Measurements from ENCODE around the gene EID2. TPM values are rescaled to one million over a fixed set of nuclear protein-coding genes. Genes with fewer than 3 reads are reported as not detected.

The EID2 gene
- total RNA-seq, 1 experiment from 2014 or later: 26.3 TPM

- H3K36me3 ChIP-seq (ENCODE audit: control insufficient read depth, insufficient read depth, low read length): peaks cover 2% of the 10 kb centered on the region
- ChIA-PET POLR2A (no interaction called here), CTCF (no interaction called here)
- no peaks in the 10 kb centered on the region for H3K4me1 ChIP-seq
- no peaks in the 10 kb centered on the region for H3K9me3 ChIP-seq
- H3K36me3 Mint-ChIP-seq (ENCODE audit: insufficient read depth, unreplicated experiment): peaks cover 73% of the 10 kb centered on the region
- H3K4me1 Mint-ChIP-seq (ENCODE audit: low read depth, unreplicated experiment): no peaks in the 10 kb centered on the region
- no peak for DNase-seq
- H3K4me3 Mint-ChIP-seq (ENCODE audit: unreplicated experiment): no peak overlapping the region
- H3K9me3 Mint-ChIP-seq (ENCODE audit: unreplicated experiment): no peaks in the 10 kb centered on the region
- H3K4me3 ChIP-seq (ENCODE audit: low read depth, low read length): no peak overlapping the region
- no peaks in the 10 kb centered on the region for H3K27me3 Mint-ChIP-seq (ENCODE audit: insufficient read depth, unreplicated experiment)
- H3K27ac Mint-ChIP-seq (ENCODE audit: unreplicated experiment): no peak overlapping the region
- no peaks in the 10 kb centered on the region for H3K27me3 ChIP-seq (replicated peaks; ENCODE audit: control insufficient read depth, insufficient read depth, low read length)
- BruUV-seq (replicated peaks): no TSS peak
- no peak for TF ChIP-seq CTCF (IDR thresholded peaks at IDR 0.05; ENCODE audit: insufficient read depth in 1 of 2, low read depth in 1 of 2, low read length in 1 of 2, severe bottlenecking in 1 of 2, unreplicated experiment in 1 of 2)
- intact Hi-C loops (cut with micrococcal nuclease; ENCODE audit: unreplicated experiment): no loop called here
These were observed 50.2 kb downstream of the EID2 start for GRCh38 chr19:39489756-39490155.

Other genes starting within 250 kb of the EID2 start
- gene IFNL1, start 243.8 kb downstream of the EID2 start, total RNA-seq (2022): not detected in 2 replicates
- gene LRFN1, start 219.3 kb downstream of the EID2 start, total RNA-seq (2022): 21.1 and 21.2 TPM in 2 replicates
- gene GMFG, start 204.1 kb downstream of the EID2 start, total RNA-seq (2022): 0.91 TPM in 1 of 2 replicates, not detected in the other
- gene SAMD4B, start 197.7 kb downstream of the EID2 start, total RNA-seq (2022): 132 and 147 TPM in 2 replicates
- 57.9 and 59.0 TPM in 2 replicates for gene PAF1, start 149.1 kb downstream of the EID2 start, total RNA-seq (2022)
- gene MED29, start 148.8 kb downstream of the EID2 start, total RNA-seq (2022): 50.3 and 50.8 TPM in 2 replicates
- 25.8 and 29.7 TPM in 2 replicates for gene ZFP36, start 133.3 kb downstream of the EID2 start, total RNA-seq (2022)
- 49.8 and 64.1 TPM in 2 replicates for gene PLEKHG2, start 127.5 kb downstream of the EID2 start, total RNA-seq (2022)
- gene RPS16, start 104.2 kb downstream of the EID2 start, total RNA-seq (2022): 2,801 and 3,019 TPM in 2 replicates
- 171 and 188 TPM in 2 replicates for gene SUPT5H, start 94.6 kb downstream of the EID2 start, total RNA-seq (2022)
- 152 and 162 TPM in 2 replicates for gene TIMM50, start 59.3 kb downstream of the EID2 start, total RNA-seq (2022)
- 1.7 and 2.7 TPM in 2 replicates for gene DLL3, start 41.2 kb downstream of the EID2 start, total RNA-seq (2022)
- gene SELENOV, start 25.0 kb downstream of the EID2 start, total RNA-seq (2022): 0.46 and 1.6 TPM in 2 replicates
- gene EID2B, start 7.3 kb downstream of the EID2 start, total RNA-seq (2022): 2.1 and 2.8 TPM in 2 replicates
- gene LGALS13, start 62.4 kb upstream of the EID2 start, total RNA-seq (2022): not detected in 2 replicates
- gene LGALS16, start 115.8 kb upstream of the EID2 start, total RNA-seq (2022): not detected in 2 replicates
- gene LGALS14, start 164.3 kb upstream of the EID2 start, total RNA-seq (2022): 1.2 and 2.4 TPM in 2 replicates
- not detected in 2 replicates for gene CLC, start 197.9 kb upstream of the EID2 start, total RNA-seq (2022)
- gene LEUTX, start 238.7 kb upstream of the EID2 start, total RNA-seq (2022): not detected in 2 replicates

Measured in Caco-2 (cell line).